ENCODE results near the gene PROM2.

- TF ChIP-seq POLR2A (IDR thresholded peaks at IDR 0.05; ENCODE audit: low read depth, low read length) (no peak), USF1 (IDR thresholded peaks at IDR 0.05; ENCODE audit: borderline replicate concordance, extremely low read length, insufficient read depth, low read depth, low read length) (no peak), ZNF384 (IDR thresholded peaks at IDR 0.05; ENCODE audit: borderline replicate concordance, low read depth, low read length) (no peak), NR2F1 (conservative IDR thresholded peaks at IDR 0.05) (no peak), ZNF274 (IDR thresholded peaks at IDR 0.05; ENCODE audit: insufficient read depth, insufficient read length) (no peak)
- TF ChIP-seq, protein P1, sequence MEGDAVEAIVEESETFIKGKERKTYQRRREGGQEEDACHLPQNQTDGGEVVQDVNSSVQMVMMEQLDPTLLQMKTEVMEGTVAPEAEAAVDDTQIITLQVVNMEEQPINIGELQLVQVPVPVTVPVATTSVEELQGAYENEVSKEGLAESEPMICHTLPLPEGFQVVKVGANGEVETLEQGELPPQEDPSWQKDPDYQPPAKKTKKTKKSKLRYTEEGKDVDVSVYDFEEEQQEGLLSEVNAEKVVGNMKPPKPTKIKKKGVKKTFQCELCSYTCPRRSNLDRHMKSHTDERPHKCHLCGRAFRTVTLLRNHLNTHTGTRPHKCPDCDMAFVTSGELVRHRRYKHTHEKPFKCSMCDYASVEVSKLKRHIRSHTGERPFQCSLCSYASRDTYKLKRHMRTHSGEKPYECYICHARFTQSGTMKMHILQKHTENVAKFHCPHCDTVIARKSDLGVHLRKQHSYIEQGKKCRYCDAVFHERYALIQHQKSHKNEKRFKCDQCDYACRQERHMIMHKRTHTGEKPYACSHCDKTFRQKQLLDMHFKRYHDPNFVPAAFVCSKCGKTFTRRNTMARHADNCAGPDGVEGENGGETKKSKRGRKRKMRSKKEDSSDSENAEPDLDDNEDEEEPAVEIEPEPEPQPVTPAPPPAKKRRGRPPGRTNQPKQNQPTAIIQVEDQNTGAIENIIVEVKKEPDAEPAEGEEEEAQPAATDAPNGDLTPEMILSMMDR (IDR thresholded peaks at IDR 0.05 in 2 of 3, conservative IDR thresholded peaks at IDR 0.05 in 1 of 3; ENCODE audit: control insufficient read depth in 2 of 3, extremely low read depth in 1 of 3, insufficient read depth in 1 of 3, low read depth in 3 of 3, low read length in 3 of 3), result no peak
- TF ChIP-seq, protein P2, sequence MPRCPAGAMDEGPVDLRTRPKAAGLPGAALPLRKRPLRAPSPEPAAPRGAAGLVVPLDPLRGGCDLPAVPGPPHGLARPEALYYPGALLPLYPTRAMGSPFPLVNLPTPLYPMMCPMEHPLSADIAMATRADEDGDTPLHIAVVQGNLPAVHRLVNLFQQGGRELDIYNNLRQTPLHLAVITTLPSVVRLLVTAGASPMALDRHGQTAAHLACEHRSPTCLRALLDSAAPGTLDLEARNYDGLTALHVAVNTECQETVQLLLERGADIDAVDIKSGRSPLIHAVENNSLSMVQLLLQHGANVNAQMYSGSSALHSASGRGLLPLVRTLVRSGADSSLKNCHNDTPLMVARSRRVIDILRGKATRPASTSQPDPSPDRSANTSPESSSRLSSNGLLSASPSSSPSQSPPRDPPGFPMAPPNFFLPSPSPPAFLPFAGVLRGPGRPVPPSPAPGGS (IDR thresholded peaks at IDR 0.05; ENCODE audit: borderline replicate concordance, insufficient read depth, low read depth, low read length, poor library complexity, severe bottlenecking), result no peak
Observed at GRCh38 chr2:95238131-95238530, 36.1 kb upstream of the PROM2 start.
